ENCODE results near the gene GMCL1.

The GMCL1 gene

GRCh38 chr2:69835666-69836065 is 6.2 kb downstream of the GMCL1 start:
- no peak overlapping the region for H3K4me3 ChIP-seq (ENCODE audit: low read depth, low read length)
- no peak for TF ChIP-seq CTCF (IDR thresholded peaks at IDR 0.05; ENCODE audit: low read depth, low read length, missing control alignments)
- no peak for DNase-seq (ENCODE audit: low read depth)

- no peak overlapping the region for H3K4me3 ChIP-seq (ENCODE audit: low read depth, low read length)
- no peak for TF ChIP-seq CTCF (IDR thresholded peaks at IDR 0.05; ENCODE audit: low read depth, low read length, missing control alignments)
- no peak for DNase-seq (ENCODE audit: low read depth)
Observed at GRCh38 chr2:69836316-69836715, 6.9 kb downstream of the GMCL1 start.

- TF ChIP-seq CTCF (IDR thresholded peaks at IDR 0.05; ENCODE audit: low read depth, low read length, missing control alignments): no peak
- no peak overlapping the region for H3K4me3 ChIP-seq (ENCODE audit: low read depth, low read length)
- no peak for DNase-seq (ENCODE audit: low read depth)
Observed at GRCh38 chr2:69837533-69837932, 8.1 kb downstream of the GMCL1 start.

- no peak for TF ChIP-seq CTCF (IDR thresholded peaks at IDR 0.05; ENCODE audit: low read depth, low read length, missing control alignments)
- no peak for DNase-seq (ENCODE audit: low read depth)
- no peak overlapping the region for H3K4me3 ChIP-seq (ENCODE audit: low read depth, low read length)
Observed at GRCh38 chr2:69843993-69844392, 14.5 kb downstream of the GMCL1 start.

GRCh38 chr2:69844560-69844959 is 15.1 kb downstream of the GMCL1 start:
- H3K4me3 ChIP-seq (ENCODE audit: low read depth, low read length): no peak overlapping the region
- no peak for TF ChIP-seq CTCF (IDR thresholded peaks at IDR 0.05; ENCODE audit: low read depth, low read length, missing control alignments)
- no peak for DNase-seq (ENCODE audit: low read depth)

GRCh38 chr2:69846182-69847067 is 17.0 kb downstream of the GMCL1 start:
- H3K4me3 ChIP-seq (ENCODE audit: low read depth, low read length): no peak overlapping the region
- TF ChIP-seq CTCF (IDR thresholded peaks at IDR 0.05; ENCODE audit: low read depth, low read length, missing control alignments): no peak
- no peak for DNase-seq (ENCODE audit: low read depth)

All from GM12864 (cell line).